DMS 273 (cell line): ENCODE measurements around the gene CNGA3.

Experiments used
- DNase-seq: peaks from one replicate; lab custom pipeline; 2025; ENCODE audit not compliant: unreplicated experiment; lab: John Stamatoyannopoulos, UW

The CNGA3 gene

DNA sequence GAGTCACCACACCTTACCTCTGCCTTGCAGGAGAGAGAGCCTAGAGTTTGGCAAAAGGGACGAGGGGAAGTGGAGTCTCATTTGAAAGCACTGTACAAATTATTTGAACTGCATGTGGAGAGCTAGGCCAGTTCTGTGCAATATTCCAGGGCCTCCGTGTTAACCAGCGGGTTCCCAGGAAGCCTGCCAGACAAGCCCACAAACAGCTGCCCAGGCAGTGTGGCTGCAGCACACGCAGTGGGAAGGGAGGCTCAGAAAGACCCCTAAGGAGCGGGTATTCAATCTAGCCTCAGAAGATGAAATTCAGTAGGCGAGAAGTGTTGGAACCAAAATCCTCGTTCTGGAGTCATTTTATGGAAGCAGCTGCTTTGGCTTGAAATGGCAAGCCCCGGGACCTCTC lies 30.7 kb downstream of the CNGA3 start:
- DNase-seq = peak; percentile 38

DNA sequence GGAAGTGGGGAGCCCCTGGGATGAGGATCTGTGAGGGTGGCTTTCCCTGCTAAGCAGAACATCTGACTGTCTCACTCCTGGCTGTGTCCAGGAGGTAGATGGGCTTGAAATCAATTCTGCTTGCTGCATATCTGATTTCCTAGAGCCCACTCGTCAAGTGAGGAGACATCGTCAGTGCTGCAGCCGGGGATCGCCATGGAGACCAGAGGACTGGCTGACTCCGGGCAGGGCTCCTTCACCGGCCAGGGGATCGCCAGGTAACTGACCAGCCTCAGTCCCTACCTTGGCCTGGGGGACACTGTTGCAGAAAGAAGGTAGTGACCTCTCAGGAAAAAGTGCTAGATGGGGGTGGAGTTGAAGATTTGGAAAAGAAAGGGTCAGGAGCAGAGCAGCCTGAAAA lies 31.3 kb downstream of the CNGA3 start:
- no peak for DNase-seq

DNA sequence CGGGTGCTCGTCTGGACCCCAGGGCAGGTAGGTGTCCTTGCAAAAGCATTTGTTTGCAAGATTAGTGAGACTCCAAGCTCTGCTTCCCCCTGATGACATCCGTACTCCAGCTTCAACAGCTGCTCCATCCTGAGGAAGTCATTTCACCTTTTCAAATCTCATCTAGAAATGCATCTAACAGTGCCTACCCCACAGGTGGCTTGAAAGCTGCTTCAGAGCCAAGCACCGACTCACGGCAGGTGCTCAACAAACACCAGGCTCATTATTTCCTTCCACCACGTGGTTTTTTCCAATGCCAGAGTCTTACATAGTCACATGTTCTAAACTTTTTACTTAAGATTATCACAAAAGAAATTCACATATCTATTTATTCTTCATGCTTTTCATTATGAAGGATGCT lies 31.9 kb downstream of the CNGA3 start:
- DNase-seq = no peak

DNA sequence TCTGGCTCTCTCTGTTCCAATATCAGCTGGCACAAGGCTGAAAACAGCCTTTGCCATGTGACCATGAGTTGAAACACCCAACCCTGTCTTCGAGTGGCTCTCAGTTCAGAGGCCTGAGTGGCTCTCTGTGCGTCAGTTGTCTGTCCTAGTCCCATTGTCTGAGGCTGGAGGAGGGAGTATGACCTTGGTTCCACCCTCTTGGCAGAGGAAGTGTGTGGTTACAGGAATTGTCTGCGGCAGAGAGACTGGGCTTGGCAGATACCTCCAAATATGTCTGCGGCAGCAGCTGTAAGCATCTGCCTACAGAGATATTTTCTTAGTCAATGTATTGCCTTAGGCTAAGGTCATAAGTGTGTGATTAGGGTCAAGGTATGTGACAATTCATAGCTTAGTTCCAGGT lies 32.6 kb downstream of the CNGA3 start:
- no peak for DNase-seq

DNA sequence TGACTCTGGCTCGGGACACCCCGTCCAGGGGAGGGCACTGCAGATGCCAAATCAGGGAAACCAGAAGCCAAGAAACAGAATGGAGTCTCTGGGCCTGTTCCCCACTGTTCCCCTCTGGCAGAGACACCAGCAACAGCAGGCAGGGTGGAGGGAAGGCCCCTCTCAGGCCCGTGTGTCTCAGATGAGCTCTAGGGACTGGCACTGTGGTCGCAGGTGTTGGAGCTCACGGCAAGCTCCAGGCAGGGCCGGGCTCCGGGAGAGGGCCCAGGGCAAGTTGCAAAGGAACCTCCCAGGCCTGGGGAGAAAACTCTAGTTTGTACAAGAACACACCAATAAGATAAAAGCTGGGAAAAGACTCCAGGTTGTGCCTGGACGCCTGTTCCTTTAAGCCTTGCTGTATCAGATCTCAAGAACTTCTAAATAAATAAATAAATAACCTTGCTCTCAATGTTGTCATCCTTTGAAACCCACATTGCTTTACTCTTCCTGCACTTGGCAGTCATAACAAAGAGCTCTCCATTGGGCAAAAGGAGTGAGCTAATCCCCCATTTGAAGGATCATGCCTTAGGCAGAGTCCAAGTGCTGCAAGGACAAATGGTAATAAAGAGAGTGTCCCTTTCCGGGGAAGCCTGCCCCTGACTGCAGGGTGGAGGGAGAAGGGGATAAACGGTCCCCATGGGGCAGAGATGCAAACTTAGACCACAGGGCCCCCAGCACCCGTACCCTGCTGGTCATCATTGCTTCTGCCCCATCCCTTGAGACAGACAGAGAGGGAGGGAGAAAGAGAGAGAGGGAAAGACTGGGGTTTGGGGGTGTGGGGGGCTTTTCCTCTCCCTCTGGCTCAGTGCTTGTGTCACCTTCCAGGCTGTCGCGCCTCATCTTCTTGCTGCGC lies 33.3 kb downstream of the CNGA3 start:
- DNase-seq = no peak

DNA sequence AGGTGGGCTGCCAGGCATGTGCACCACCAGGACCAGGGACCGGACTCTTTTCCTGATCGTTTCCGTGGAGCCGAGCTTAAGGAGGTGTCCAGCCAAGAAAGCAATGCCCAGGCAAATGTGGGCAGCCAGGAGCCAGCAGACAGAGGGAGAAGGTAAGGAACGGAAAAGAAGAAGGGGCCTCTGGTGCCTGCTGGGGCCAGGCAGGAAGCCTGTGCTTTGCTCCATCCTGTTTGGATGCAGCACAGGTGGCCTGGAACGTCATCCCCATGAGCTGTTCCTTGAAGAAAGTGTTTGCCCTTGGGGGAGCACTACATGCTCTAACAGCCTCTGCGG lies 33.9 kb downstream of the CNGA3 start:
- DNase-seq = no peak

DNA sequence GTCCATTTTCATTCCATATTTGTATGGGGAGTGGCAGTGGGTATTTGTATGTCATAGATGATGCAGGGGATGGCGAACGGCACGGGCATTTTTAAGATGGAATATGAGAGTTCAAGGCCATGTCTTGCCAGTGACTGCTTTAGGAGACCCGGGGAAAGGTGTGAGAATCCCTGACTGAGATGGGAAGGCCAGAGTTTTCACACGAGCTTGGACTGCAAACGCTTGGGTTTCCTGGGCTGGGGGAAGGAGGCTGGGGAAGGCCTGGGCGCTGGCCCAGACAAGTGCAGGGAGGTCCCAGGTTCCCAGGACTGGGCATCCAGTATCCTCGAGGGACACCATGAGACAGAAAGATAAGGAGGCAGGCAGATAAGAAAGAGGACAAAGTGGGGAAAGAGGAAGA lies 35.2 kb downstream of the CNGA3 start:
- no peak for DNase-seq

DNA sequence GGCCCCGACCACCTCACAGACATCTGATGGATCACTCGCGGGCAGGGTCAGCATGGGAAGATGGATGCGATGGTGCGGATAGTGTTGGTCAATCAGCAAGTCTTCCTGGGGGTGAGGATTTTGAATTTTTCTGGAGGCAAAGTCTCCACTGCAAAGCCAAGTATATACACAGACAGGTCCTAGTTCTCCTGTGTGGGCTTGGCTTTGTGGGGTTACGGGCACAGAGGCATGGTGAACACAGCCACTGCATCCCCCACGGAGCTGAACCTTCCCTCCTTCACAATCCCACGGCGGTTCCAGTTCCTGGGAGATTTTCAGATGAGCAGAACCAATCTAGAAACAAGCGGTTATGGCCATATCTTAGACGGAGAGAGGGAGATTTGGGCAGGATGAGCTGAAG lies 35.8 kb downstream of the CNGA3 start:
- DNase-seq = no peak

DNA sequence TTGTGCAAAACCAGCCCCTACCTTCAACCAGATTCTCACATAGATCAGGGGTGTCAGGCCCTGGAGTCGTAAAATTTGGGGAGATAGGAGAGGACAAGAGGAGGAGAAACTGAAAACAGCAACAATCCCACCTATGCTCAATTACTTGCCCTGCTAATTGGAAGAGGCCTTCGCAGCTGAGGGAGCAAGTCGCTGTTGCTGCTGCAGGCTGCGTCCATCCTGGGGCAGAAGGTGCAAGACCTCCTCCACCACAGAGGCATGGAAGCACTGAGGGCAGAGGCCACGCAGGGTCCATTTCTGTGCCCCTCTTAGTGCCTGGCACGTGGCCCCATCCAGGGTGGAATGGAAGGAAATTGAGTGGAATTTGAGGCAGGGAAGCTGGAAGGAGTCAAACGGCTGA lies 36.5 kb downstream of the CNGA3 start:
- DNase-seq = no peak

DNA sequence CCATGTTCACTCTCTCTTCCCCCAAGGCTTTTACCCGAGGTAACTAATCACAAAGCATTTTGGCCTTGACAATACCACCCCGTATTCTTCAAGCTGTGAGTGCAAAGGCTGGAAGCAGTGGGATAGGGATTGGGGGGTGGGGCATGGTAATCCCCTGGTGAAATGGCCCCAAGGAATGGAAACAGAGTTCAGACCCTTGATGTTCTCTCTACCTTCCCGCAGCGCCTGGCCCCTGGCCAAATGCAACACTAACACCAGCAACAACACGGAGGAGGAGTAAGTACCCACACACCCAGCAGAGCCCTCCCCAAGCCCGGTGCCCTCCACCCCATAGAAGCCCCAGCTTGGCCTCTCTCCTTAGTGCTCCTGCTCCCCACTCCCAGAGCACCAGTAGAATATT lies 36.9 kb downstream of the CNGA3 start:
- no peak for DNase-seq

DNA sequence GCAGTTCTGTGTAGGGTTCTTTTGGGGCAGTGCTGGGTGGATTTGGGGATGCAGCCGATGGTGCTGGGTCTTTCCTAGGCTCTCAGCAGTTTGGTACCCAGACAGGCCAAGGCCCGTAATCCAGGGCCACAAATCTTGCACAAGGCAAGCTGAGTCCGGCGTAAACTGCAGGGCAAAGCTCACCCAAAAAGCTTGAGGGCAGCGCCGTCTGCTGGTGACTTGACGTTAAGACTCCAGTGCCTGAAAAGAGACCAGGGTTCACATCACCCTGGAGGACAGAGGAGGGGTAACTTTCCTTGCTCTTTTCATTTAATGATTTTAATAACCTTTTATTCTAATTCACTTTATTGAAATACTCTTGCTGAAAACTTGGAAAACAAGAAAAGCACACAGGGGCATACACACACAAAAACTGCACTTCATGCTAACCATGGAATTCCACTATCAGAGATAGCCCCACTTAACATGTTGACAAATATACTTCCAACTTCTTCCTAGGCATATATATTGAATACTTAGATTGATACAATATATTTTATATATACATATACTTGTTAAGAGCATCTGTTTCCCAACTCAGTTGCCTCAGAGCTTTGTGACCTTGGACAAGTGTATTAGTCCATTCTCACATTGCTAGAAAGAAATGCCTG lies 38.9 kb downstream of the CNGA3 start:
- peak; percentile 88 for DNase-seq

DNA sequence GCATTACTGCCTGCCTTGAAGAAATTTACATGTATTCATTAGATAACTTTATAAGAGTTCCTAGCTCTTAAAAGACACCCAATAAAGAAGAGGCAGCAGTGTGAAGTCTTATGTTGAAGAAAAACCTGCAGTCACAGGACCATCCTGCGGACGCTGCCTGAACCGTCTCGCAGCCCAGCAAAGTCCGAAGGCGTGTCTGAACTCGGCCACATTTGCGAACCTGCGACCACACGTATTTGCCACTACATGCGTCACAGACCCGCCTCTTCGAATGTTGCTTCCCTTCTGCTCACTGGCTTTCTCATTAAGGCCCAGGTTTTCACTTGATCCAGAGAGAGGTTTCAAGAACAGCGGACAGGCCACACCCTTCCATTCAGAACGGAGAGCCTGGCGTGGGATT lies 41.2 kb downstream of the CNGA3 start:
- no peak for DNase-seq

DNA sequence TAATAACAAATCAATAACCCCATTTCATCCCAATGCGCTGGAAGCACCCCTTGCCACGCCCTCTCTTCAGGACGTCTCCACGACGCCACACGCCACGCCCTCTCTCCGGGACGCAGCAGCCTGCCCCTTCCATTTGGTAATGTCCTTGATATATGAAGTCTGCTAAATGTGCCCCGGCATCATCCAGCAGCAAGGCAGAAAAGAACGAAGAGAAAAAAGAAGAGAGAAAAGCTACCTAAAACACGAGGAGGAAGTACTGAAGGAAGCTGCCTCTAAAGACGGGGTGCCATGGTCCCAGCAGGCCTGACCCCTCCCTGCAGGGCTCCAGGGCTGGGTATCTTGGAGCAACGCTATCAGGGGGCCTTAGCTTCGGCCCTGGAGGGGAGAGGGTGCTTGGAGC lies 41.8 kb downstream of the CNGA3 start:
- DNase-seq = no peak

DNA sequence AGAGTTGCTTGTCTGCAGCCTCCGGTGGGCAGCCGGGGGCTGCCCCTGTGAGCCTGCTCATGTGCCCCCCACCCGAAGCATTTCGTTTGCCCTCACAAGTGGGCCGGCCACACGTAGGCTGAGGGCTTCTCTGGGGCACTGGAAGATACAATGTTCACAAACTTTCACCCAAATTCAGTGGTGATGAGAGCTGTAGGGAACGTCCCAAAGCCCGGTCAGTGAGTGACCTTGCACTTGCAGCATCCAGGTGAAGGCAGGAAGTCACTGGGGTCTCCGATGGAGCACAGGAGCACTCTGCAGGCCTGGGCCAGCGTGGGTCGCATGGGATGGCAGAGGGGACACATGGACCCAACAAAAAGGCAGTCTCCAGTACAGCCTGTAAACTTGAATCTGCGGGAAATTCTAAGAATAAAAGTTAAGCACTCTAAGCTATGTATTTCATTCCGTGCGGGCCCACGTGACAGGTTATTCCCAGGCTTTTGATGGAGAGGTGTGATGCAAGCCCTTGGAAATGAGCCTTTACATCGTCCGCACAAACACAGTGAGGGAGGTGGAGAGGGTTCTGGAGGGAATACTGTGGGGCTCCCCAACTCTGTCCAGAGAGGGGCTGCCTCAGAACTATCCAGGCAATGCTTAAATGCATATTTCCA lies 42.5 kb downstream of the CNGA3 start:
- DNase-seq = no peak

DNA sequence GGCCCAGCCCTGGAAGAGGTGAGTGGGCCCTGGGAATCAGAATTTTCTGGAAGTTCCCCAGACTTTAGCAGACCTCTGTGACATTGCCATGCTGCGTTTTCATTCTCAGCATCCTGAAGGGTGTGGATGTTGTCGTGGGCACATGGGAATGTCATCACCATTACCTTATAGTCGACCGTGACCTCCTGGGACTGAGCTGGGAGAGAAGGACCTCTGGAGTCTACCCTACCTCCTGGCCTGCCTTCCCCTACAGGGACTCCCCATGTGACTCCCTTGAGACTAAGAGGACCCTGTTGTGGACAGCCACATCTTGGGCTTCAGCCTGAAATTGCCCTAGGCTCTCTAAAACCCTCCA lies 43.0 kb downstream of the CNGA3 start:
- no peak for DNase-seq

DNA sequence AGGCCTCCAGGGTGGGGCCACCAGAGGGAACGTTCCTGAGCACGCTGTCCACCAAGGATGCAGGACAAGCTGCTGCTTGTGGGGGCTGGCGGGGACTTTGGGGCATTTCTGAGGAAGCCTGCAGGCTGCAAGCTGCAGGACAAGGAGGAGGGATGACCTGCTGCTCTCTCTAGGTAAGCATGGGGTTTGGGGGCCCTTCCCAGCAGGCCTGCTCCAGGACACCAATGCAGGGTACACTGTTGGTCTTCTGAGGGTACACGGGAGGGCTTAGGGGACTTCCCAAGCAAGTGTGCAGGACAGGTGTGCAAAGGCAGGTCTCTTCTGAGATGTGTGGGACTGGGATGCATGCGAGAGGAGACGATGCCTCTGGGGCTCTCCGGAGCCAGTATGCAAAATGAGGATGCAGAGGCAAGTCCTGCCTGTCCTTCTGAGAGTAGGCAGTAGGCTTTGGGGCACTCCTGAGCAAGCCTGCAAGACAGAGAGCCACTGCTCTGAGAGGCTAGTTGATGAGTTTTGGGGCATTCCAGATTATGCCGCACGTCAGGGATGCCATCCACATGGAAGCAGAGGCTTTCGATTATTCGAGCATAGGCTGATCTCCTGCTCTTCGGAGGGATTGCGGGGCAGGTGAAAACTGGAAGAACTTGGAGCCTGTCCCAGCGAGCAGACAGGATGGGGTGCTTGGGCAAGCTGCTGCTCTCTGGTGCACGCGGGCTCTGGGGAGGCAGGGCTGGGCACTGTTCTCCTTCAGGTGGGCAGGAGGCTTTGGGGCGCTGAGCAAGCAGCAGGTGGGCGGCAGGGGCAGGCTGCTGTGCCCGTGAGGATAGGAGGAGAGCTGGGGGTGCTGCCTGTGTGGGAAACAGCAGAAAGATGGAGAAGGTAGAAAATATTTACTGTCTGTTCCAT lies 44.6 kb downstream of the CNGA3 start:
- DNase-seq = no peak

DNA sequence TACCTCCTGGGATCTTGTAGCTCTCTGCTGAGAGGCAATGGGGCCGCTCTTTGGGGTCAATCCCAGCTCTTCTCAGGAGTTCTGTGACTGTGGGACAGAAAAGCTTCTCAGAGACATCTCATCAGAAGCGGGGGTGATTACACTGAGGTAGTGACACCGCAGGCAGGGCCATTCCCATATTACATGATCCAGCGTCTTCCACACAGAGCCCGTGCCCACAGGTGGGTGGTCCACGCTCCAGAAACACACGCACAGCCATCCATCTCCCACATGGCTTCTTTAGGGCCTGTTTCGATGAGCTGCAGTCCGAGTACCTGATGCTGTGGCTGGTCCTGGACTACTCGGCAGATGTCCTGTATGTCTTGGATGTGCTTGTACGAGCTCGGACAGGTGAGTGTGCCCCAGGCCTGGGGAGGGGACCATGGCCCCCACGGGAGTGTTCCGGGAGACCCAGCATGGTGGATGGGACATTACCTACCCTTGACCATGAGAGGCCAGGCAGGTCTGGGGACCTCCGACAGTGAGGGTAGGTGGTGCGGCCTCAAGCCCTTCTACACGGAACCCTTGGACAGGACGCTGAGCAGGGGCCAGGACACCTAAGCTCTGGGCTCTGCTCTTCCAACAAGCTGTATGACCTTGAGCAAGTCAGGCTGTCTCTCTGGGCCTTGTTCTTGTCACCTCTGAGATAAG lies 45.5 kb downstream of the CNGA3 start:
- no peak for DNase-seq

DNA sequence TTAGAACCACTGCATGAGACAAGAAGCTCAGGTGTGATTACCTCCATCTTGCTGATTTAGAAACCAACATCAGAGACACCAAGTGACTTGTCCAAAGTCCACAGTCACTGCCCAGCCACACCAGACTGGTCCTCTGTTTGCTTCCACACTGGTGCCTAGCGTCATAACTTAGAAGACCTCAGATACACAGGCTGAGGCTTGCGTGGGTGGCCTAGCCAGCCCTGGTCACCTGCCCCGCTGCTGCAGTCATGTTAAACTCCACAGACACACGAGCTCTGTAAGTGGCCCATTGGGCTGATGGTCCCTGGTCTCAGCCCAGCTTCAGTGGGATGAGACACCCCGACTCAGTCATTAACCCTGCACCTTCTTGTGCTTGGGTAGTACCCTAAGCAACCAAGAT lies 47.1 kb downstream of the CNGA3 start:
- DNase-seq = no peak

DNA sequence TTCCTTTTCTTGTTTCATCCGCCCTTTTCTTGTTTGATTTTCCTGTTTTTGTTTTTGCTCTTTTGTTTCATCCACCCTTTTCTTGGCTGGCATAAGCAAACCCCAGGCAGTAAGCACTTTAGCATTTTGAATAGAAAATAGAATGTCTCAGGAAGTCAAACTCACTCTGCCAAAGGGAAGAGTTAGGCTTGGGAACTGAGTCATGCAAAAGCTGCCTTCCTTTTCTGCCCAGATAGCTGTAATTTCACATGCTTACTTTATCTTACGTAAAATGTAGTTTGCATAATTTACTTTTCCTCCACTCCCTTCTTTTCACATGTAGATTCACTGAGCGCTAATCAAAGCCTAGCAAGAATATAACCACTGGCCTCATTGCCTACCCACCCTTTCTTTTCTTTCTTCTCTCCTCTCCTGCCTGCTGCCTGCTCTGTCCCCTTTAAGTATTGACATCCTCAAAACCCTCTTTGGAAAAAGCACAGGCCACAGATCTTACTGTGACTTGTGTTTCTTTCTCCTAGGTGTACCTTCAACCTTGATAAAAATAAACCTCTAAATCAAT lies 48.4 kb downstream of the CNGA3 start:
- no peak for DNase-seq

DNA sequence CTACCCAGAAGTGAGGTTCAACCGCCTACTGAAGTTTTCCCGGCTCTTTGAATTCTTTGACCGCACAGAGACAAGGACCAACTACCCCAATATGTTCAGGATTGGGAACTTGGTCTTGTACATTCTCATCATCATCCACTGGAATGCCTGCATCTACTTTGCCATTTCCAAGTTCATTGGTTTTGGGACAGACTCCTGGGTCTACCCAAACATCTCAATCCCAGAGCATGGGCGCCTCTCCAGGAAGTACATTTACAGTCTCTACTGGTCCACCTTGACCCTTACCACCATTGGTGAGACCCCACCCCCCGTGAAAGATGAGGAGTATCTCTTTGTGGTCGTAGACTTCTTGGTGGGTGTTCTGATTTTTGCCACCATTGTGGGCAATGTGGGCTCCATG lies 49.7 kb downstream of the CNGA3 start:
- no peak for DNase-seq
